GM12878 (cell line): ENCODE measurements around the gene DTD2. TPM values are rescaled to one million over a fixed set of nuclear protein-coding genes. Genes with fewer than 3 reads are reported as not detected.
A peak's percentile ranks its signal among the peaks of the same experiment; 100 is the strongest.

Experiments used
- ATAC-seq: fragments of 200-7000 bp; cut with Tn5 transposase; 3 replicates; pipeline ENCODE4 v1.9.1; 2020; ENCODE audit warnings: mild to moderate bottlenecking, moderate library complexity
- BruUV-seq: library from RNA; stranded (reverse); fragments of 400-500 nt; replicated peaks from 2 replicates; lab custom pipeline; 2021; lab: Mats Ljungman, UMichigan
- CTCF ChIA-PET: fragments of 300-600 bp; sonication (Branson Sonifier 250); formaldehyde crosslinking; extraction: SDS; loops from one replicate; lab custom pipeline; 2021; ENCODE audit warnings: inconsistent platforms; lab: Yijun Ruan, JAX
- POLR2A ChIA-PET: fragments of 350-600 bp; formaldehyde crosslinking; extraction: SDS; loops from one replicate; lab custom pipeline; 2021; ENCODE audit warnings: inconsistent platforms; lab: Charles Lee
- RAD21 ChIA-PET: fragments of 300-600 bp; sonication (Branson Sonifier 250); formaldehyde crosslinking; loops from one replicate; lab custom pipeline; 2023; ENCODE audit warnings: antibody characterized with exemption; ENCODE audit not compliant: unreplicated experiment; lab: Charles Lee
- SMC1A ChIA-PET: fragments of 300-600 bp; sonication (Branson Sonifier 250); formaldehyde crosslinking; loops from one replicate; lab custom pipeline; 2023; ENCODE audit not compliant: unreplicated experiment, uncharacterized antibody; lab: Charles Lee
- DNase-seq: peaks from one replicate; pipeline ENCODE4 v3.0.0-alpha.2; 2011; ENCODE audit warnings: low read depth, low spot score
- FAIRE-seq: peaks from 3 replicates; lab custom pipeline; 2011; peaks lifted over from hg19 to GRCh38; lab: Jason Lieb, UNC
- H2AFZ ChIP-seq: 2 replicates; pipeline ENCODE4 v1.6.0; 2011; ENCODE audit warnings: low read depth, low read length, control low read depth; ENCODE audit not compliant: control insufficient read depth
- H3K27ac ChIP-seq: 2 replicates; pipeline ENCODE4 v1.5.1; 2011; ENCODE audit warnings: control low read depth; ENCODE audit not compliant: control insufficient read depth, insufficient read depth
- H3K27me3 ChIP-seq, 2 experiments: replicated peaks in 1 of 2; 2 replicates each; pipeline versions ENCODE4 v1.6.0 to v1.6.1; 2011; ENCODE audit warnings: low read length in 1 of 2; ENCODE audit not compliant: control insufficient read depth in 2 of 2, insufficient read depth in 2 of 2
- H3K36me3 ChIP-seq, 2 experiments: 2 replicates each; pipeline ENCODE4 v1.5.1; 2011; ENCODE audit warnings: low read length in 1 of 2; ENCODE audit not compliant: control insufficient read depth in 2 of 2, insufficient read depth in 2 of 2
- H3K4me1 ChIP-seq: 2 replicates; pipeline ENCODE4 v1.6.1; 2011; ENCODE audit warnings: mild to moderate bottlenecking, low read length, moderate library complexity, mixed read lengths; ENCODE audit not compliant: control insufficient read depth, insufficient read depth
- H3K4me2 ChIP-seq: 2 replicates; pipeline ENCODE4 v1.6.0; 2011; ENCODE audit warnings: control low read depth; ENCODE audit not compliant: control insufficient read depth, insufficient read depth
- H3K4me3 ChIP-seq: fragments of 200-600 bp; sonication (generic); 2 replicates; pipeline ENCODE4 v1.5.1; 2016
- H3K79me2 ChIP-seq: 2 replicates; pipeline ENCODE4 v1.6.0; 2011; ENCODE audit warnings: low read length; ENCODE audit not compliant: control insufficient read depth, insufficient read depth
- H3K9ac ChIP-seq: 2 replicates; pipeline ENCODE4 v1.8.0; 2011; ENCODE audit warnings: low read length, control low read depth, mixed read lengths; ENCODE audit not compliant: control insufficient read depth, insufficient read depth
- H3K9me3 ChIP-seq: replicated peaks from 3 replicates; pipeline ENCODE4 v1.5.1; 2011; ENCODE audit warnings: mild to moderate bottlenecking, low read length; ENCODE audit not compliant: control insufficient read depth, insufficient read depth
- H4K20me1 ChIP-seq: 2 replicates; pipeline ENCODE4 v1.6.0; 2011; ENCODE audit not compliant: control insufficient read depth, insufficient read depth
- BCL11A ChIP-seq: IDR thresholded peaks from 2 replicates; pipeline ENCODE4 v1.6.1; 2011; ENCODE audit warnings: low read depth, low read length
- BHLHE40 ChIP-seq, 2 experiments: fragments of 450-650 bp in 1 of 2; IDR thresholded peaks; 2 replicates each; pipeline ENCODE4 v1.6.1; 2011 to 2017; ENCODE audit warnings: low read depth in 2 of 2, borderline replicate concordance in 1 of 2, improper control_type of control experiment in 1 of 2, low read length in 1 of 2, mild to moderate bottlenecking in 1 of 2
- E2F4 ChIP-seq: IDR thresholded peaks from 2 replicates; pipeline ENCODE4 v1.6.1; 2012; ENCODE audit warnings: low read depth, low read length, improper control_type of control experiment
- NFIC ChIP-seq: IDR thresholded peaks from 2 replicates; pipeline ENCODE4 v1.6.1; 2012; ENCODE audit warnings: low read depth, mild to moderate bottlenecking, inconsistent platforms, low read length, moderate library complexity
- SPI1 ChIP-seq: IDR thresholded peaks from 2 replicates; pipeline ENCODE4 v1.6.1; 2011; ENCODE audit warnings: low read depth, mild to moderate bottlenecking, low read length, moderate library complexity, borderline replicate concordance; ENCODE audit not compliant: insufficient read depth
- WGBS: methylation state at CpG from one replicate; pipeline ENCODE4 v1.1.6; 2016; ENCODE audit warnings: low lambda C conversion rate; ENCODE audit not compliant: insufficient replicate concordance, insufficient coverage; ENCODE audit errors: missing lambda C conversion rate; 5-methylcytosine and 5-hydroxymethylcytosine counted together
- in situ Hi-C: fragments of 300-500 bp; cut with MboI; formaldehyde crosslinking; loops from 9 replicates; pipeline ENCODE4 v1.14.3; 2018; ENCODE audit warnings: mixed read lengths
- intact Hi-C: fragments of 100-400 bp; cut with micrococcal nuclease; formaldehyde crosslinking; loops from one replicate; pipeline ENCODE4 v1.14.2; 2022; ENCODE audit not compliant: unreplicated experiment
- polyA plus RNA-seq, 11 experiments: library from polyadenylated mRNA; depleted of rRNA in 4 of 11; unstranded in 6 of 11; stranded (reverse) in 5 of 11; fragments of >200 nt; fragmentation: Nextera tagmentation in 4 of 11; fragmentation: Illumina TruSeq in 1 of 11; extraction: Ambion mirVana in 4 of 11; extraction: Trizol in 1 of 11; gene quantifications; 1 replicate in 1 of 11; 2 replicates in 10 of 11; pipeline versions ENCODE4 v1.2.1 to v1.2.3, GENCODE V29; 2011 to 2016; ENCODE audit warnings: inconsistent platforms in 2 of 11, missing spikeins in 2 of 11, low read depth in 1 of 11
- total RNA-seq, 4 experiments: library from RNA; depleted of rRNA in 3 of 4; stranded (reverse); fragments of >200 nt in 3 of 4; fragmentation: Illumina TruSeq in 1 of 4; extraction: Trizol in 1 of 4; gene quantifications; 2 replicates each; pipeline versions ENCODE4 v1.2.1 to v1.2.3, GENCODE V29; 2013 to 2021

Gene DTD2
- total and polyA plus RNA-seq, 10 of the 15 experiments (the other 5 are each of a cell fraction or from before 2014, with no cell fraction given): 4.5 to 32.8 (median 15.9) TPM

- ChIA-PET POLR2A (interaction anchor here (1.3 kb wide), 1 partner anchor 86 kb away, joined by 3 read pairs; no protein-coding TSS in a partner anchor), CTCF (interaction anchor here (0.6 to 0.9 kb wide), 3 partner anchors 1029 to 1067 kb away, joined by 3 to 5 read pairs (median 3); no protein-coding TSS in a partner anchor), SMC1A (interaction anchor here (1.4 kb wide), 1 partner anchor 23 kb away, joined by 3 read pairs; no protein-coding TSS in a partner anchor), RAD21 (no interaction called here)
- peaks cover 7% of the 10 kb centered on the region; the same call in 1 of the 2 replicates for H3K4me1 ChIP-seq
- TF ChIP-seq BHLHE40 (IDR thresholded peaks at IDR 0.05; ENCODE audit: borderline replicate concordance in 1 of 2, low read depth in 2 of 2, low read length in 1 of 2): no peak
- no peak for TF ChIP-seq BCL11A
- TF ChIP-seq SPI1: peak; percentile 22; the same call in 1 of the 2 replicates
- H3K27ac ChIP-seq: no peak overlapping the region
- no peak overlapping the region for H3K4me2 ChIP-seq
- H3K79me2 ChIP-seq: no peaks in the 10 kb centered on the region
- H4K20me1 ChIP-seq: no peaks in the 10 kb centered on the region
- WGBS: 0% methylated on average over 3 of the region's 3 CpGs
- H3K36me3 ChIP-seq: no peaks in the 10 kb centered on the region
- H3K9me3 ChIP-seq: no peaks in the 10 kb centered on the region
- ATAC-seq (no peak), FAIRE-seq (no peak), DNase-seq (no peak)
- no peaks in the 10 kb centered on the region for H3K27me3 ChIP-seq
- in situ Hi-C loops: no loop called here
- no peak overlapping the region for H3K9ac ChIP-seq
- no peak overlapping the region for H2AFZ ChIP-seq
- no TSS peak for BruUV-seq
- intact Hi-C loops: no loop called here
- H3K4me3 ChIP-seq: no peak overlapping the region
Observed at GRCh38 chr14:31484754-31485153, 27.4 kb upstream of the DTD2 start.

GRCh38 chr14:31480156-31480555 is 22.9 kb upstream of the DTD2 start:
- H3K79me2 ChIP-seq: no peaks in the 10 kb centered on the region
- WGBS: 69% methylated on average over 4 of the region's 4 CpGs
- H2AFZ ChIP-seq: no peak overlapping the region
- POLR2A ChIA-PET: no interaction called here
- no peaks in the 10 kb centered on the region for H4K20me1 ChIP-seq
- no peaks in the 10 kb centered on the region for H3K27me3 ChIP-seq
- H3K4me2 ChIP-seq: no peak overlapping the region
- in situ Hi-C loops (no loop called here), intact Hi-C loops (no loop called here)
- no peaks in the 10 kb centered on the region for H3K36me3 ChIP-seq
- H3K4me1 ChIP-seq: no peaks in the 10 kb centered on the region
- no peak overlapping the region for H3K27ac ChIP-seq
- CTCF ChIA-PET: interaction anchor here (1.3 kb wide), 1 partner anchor 11 kb away, joined by 3 read pairs; no protein-coding TSS in a partner anchor
- SMC1A ChIA-PET: interaction anchor here (1.3 kb wide), 1 partner anchor 11 kb away, joined by 3 read pairs; no protein-coding TSS in a partner anchor
- no peaks in the 10 kb centered on the region for H3K9me3 ChIP-seq
- TF ChIP-seq E2F4 (no peak), NFIC (no peak)
- no TSS peak for BruUV-seq
- DNase-seq (no peak), ATAC-seq (no peak), FAIRE-seq (no peak)
- RAD21 ChIA-PET: no interaction called here
- H3K4me3 ChIP-seq: no peak overlapping the region
- no peak overlapping the region for H3K9ac ChIP-seq
